SU-DHL-6 (cell line): Measurements from ENCODE around the gene MRM1.

ENCODE experiments used
- EZH2phosphoT487 ChIP-seq: fragments of 200-600 bp; sonication (generic), shearing (Covaris generic); conservative IDR thresholded peaks from 2 replicates; pipeline ENCODE4 v1.6.1; 2018; ENCODE audit warnings: mild to moderate bottlenecking, antibody characterized with exemption, low read length, moderate library complexity, mixed read lengths
- TF ChIP-seq, protein P1 (sequence below): fragments of 200-600 bp; sonication (generic); IDR thresholded peaks from one replicate; pipeline ENCODE4 v1.5.1; 2017; ENCODE audit warnings: antibody characterized with exemption, mild to moderate bottlenecking, low read length, moderate library complexity; ENCODE audit not compliant: insufficient read depth, poor library complexity, severe bottlenecking

DNA sequence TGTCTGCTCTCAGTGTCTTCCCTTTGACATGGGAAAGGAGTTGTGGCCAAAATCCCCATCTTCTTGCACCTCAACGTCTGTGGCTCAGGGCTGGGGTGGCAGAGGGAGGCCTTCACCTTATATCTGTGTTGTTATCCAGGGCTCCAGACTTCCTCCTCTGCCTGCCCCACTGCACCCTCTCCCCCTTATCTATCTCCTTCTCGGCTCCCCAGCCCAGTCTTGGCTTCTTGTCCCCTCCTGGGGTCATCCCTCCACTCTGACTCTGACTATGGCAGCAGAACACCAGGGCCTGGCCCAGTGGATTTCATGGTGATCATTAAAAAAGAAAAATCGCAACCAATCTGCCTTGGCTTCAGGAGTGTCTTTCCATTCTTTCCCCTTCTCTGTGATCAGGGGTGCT is 918 bp upstream of the MRM1 start:
- TF ChIP-seq, protein P1, sequence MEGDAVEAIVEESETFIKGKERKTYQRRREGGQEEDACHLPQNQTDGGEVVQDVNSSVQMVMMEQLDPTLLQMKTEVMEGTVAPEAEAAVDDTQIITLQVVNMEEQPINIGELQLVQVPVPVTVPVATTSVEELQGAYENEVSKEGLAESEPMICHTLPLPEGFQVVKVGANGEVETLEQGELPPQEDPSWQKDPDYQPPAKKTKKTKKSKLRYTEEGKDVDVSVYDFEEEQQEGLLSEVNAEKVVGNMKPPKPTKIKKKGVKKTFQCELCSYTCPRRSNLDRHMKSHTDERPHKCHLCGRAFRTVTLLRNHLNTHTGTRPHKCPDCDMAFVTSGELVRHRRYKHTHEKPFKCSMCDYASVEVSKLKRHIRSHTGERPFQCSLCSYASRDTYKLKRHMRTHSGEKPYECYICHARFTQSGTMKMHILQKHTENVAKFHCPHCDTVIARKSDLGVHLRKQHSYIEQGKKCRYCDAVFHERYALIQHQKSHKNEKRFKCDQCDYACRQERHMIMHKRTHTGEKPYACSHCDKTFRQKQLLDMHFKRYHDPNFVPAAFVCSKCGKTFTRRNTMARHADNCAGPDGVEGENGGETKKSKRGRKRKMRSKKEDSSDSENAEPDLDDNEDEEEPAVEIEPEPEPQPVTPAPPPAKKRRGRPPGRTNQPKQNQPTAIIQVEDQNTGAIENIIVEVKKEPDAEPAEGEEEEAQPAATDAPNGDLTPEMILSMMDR = no peak
- TF ChIP-seq EZH2phosphoT487 = no peak
